ENCODE data around the gene UQCRFS1. TPM values are rescaled to one million over a fixed set of nuclear protein-coding genes. Genes with fewer than 3 reads are reported as not detected.

UQCRFS1 gene
- total RNA-seq, result 31.6 TPM

DNA sequence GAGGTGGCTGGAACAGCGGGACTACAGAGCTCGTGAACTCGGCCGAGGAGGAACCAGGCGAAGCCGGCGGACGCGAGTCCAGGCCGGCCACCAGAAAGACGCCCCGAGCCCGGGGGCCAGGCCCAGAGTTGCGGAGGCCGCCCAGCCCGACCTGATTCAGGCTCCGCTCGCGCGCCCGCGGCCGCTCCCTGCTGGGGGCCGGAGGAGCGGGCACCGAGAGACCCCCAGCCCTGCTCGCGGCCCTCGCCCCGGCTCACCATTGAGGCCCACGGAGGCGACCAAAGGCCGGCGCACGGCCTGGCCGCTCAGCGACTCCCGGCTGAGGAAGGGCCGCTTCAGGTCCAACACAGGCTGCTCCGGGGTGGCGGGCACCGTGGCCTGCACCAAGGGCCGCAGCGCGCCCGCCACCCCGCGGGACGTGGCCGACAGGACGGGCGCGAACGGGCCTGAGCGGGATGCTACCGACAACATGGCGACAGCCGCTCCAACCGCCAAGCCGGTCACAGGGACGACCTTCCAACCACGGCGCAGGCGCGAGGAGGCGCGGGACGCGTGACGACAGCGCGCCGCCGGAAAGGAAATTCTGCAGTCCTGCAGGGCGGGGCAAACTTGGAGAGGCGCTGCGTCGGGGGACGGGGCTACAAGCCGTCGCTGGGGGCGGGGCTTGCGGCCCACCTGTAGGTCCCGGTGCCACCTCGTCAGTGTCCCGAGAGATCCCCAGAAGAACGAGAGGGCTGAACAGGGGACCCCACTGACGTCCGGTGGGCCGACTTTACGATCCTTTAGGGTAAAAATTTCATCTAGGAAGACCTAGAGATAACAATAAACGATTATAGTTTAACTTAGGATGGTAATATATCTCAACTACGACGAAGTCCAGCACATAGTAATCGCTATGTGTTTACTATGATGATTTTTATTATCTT is at the start of gene UQCRFS1:
UQCRFS1 (minus strand) TSS at position 504 of the 926 bp plus-strand sequence; CDS start at position 471, 33 bp downstream.

Small RNA genes lying within 50 kb of the gene (small RNA-seq; reads per million reads assigned to genes)
- not detected for gene RN7SL340P (ENCODE audit: low replicate concordance)
